ENCODE results near the gene GNAT1.

GNAT1 gene

DNA sequence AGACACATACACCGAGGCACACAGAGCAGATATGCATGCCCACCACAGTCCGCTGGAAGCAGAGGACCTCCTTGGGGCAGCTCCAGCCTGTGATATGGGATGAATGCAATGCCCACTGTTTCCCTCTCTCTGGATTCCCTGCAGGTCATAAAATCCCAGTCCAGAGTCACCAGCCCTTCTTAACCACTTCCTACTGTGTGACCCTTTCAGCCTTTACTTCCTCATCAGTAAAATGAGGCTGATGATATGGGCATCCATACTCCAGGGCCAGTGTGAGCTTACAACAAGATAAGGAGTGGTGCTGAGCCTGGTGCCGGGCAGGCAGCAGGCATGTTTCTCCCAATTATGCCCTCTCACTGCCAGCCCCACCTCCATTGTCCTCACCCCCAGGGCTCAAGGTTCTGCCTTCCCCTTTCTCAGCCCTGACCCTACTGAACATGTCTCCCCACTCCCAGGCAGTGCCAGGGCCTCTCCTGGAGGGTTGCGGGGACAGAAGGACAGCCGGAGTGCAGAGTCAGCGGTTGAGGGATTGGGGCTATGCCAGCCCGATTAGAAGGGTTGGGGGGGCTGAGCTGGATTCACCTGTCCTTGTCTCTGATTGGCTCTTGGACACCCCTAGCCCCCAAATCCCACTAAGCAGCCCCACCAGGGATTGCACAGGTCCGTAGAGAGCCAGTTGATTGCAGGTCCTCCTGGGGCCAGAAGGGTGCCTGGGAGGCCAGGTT is at the start of gene GNAT1:
GNAT1 (plus strand) TSS at position 675 of the 725 bp plus-strand sequence. CDS start 116 bp downstream, outside the sequence.
- DNase-seq = no peak

DNA sequence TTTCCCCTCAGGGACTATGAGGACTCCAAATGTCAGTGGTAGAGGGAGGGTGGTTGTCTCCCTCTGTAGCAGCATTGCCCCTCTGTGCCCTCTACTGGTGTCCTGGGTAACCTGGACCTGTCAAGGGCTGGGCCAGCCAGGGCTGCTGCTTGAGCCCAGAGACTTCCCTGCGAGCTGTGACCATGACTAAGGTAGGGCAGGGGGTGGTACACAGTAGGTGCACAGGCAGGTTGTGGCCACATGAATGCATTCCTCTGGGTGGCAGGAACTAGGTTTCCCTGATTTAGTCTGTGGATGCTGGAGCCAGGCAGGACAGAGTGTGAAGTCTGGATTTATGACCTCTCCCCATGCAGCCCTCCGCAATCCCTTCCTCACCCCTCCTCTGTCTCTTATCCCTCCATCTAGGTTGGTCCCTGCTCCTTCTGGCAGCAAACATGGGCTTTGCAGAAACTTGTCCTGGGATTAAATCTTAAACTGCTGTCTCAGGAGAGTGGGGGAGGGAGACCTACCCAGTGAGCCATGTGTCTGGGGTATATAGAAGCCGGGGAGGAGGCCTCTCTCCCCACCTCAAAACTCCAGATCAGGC is 45.0 kb upstream of the GNAT1 start:
- no peak for DNase-seq

DNA sequence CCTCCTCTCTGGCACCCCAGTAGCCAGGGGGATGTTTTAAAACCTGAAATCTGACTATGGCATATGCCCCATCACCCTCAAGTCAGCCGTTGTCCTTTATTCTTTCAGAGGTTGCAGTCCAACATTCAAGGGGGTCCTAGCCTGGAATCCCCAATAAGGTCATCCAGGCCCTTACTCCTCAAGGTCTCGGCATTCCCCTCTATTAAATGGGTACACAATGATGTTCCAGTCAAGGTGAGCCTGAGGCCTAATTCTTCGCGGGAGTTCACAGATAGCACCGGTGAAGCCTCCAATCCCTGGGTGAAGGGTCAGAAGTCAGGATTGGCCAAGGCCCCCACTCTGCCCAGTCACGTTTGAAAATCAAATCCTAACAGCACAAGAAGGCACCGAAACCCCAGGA is 44.4 kb upstream of the GNAT1 start:
- DNase-seq = no peak

DNA sequence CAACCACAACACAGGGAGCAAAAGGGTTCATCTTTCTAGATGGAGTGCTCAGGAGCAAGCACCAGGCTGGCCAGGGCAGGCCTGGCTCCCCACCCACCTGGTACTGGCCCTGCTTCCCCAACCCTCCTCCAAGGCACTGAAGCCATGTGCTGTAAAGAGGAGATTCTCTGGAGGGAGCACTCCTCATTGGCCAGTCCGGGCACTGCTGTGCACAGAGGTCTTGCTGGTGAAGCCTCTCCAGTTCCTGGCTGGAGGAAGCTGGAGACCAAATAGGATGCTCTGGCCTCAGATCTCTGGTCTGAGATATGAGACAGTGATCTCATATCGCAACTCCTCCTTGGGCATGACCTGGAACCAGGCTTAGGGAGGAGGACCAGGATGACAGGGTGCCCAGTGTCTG is 44.0 kb upstream of the GNAT1 start:
- DNase-seq = no peak

DNA sequence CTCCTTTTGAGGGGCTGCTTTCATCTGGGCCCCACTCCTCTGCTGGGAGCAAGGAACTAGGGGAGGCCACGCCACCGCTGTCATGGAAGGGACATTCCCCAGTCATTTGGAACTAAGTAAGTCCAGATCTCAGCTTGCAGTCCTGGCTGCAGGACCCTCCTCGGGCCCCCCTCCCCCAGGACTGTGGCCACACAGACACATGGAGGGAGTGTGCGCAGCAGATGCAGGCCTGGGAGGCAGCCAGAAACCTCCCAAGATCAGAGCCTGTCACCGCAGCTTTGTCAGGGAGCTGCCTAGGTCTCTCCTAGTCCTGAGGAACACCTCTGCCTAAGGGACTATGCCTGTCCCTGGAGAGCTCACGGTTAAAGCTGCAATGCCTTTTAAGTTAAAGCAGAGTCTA is 43.5 kb upstream of the GNAT1 start:
- peak; percentile 69 for DNase-seq

DNA sequence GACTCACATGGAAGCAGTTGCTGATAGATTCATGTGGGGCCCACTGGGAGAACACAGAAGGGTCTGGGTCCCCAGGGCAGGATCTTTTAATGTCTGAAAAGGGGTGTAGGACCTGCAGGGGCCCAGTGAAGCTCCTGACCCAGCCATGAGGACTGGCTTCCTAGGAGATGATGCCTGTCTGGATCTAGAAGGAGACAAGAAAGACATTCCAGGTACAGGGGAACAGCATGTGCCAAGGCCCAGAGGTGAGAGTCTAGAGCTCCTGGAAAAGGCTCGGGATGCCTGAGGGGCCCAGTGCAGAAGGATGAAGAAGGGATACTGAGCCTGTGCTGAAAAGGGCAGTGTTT is 41.0 kb upstream of the GNAT1 start:
- no peak for DNase-seq

DNA sequence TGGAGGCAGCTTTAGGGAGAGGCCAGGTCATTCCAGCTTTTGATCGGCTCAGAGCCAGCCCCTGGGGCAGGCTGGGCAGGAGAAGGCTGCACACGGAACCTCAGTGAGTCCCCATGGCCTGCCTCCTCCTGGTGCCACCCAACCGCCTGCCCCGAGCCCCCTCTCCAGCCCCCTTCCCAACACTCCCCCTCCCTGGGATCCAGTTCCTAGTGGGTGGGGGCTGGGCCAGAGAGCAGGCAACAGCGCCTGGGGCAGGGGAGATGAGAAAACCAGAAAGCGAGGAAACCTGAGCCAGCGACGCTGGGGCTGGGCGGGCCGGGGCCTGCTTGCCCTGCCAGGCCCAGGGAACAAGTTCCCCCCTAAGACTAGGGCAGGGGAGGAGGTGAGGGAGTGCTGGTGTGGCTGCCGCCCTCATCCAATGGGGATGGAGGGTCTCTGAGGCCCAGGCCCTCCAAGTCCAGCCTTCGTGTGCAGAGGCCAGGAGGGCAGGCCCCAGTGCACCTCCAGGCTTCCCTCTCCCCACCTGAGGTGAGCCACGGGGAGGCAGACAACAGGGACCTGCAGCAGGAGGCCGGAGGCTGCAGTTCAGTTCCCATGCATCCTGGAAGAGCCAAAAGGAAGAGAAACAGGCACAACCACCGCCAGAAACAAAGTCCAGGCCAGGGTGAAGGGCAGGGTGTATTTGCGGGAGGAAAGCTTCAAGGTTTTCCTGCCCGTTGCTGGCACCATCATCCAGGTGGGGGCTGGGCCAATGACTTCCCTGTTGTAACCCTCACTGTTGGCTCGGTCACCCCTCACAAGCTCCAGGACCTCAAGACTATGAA is 40.3 kb upstream of the GNAT1 start:
- DNase-seq = peak; percentile 88

DNA sequence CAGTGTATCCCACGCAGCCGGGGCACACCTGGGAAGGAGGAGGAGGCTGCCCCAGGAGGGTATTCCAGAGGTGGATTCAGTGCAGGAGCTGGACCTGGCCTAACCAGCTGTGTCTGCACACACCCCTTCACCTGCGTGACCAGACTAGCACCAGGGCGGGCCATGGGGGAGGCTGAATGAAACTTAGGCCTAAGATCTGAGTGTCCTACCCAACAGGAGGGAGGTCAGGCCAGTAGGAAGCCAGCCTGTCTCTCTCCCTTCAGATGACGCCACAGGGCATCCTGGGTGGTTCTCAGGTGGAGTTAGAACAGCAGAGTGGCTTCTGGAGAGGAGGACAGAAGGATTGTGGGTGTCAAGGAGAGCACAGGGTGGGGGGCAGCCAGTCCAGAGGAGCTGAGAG is 39.7 kb upstream of the GNAT1 start:
- DNase-seq = no peak

DNA sequence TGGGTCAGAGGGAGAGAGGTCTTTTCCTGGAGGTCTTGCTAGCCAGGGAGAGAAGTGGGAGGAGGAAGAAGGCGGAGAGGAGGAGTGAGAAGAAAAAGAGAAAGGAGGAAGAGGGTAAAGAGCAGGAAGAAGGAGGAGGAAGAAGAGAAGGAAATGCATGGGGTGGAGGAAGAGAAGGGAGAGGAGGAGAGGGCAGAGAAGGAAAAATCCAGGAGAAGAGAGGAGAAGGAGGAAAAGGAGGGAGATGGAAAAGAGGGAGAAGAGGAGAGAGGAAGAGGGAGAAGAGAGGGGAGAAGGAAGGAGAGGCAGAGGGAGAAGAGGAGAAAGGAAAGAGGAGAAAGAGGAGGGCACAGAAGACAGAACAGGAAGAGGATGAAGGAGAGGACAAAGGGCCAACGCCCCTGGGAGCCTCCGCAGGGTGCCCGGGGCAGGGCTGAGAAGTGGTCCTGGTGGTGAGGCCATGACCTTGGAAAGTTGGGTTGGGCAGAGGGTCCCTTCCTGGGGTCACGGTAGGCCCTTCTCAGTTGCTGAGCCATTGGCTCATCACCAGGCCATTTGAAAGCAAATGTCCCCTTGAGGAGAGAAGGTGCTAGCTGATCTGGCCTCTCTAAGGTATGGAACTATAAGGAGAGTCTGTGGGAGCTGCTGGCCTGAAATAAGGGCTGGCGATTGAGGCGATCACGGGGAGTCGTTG is 37.5 kb upstream of the GNAT1 start:
- DNase-seq = no peak

DNA sequence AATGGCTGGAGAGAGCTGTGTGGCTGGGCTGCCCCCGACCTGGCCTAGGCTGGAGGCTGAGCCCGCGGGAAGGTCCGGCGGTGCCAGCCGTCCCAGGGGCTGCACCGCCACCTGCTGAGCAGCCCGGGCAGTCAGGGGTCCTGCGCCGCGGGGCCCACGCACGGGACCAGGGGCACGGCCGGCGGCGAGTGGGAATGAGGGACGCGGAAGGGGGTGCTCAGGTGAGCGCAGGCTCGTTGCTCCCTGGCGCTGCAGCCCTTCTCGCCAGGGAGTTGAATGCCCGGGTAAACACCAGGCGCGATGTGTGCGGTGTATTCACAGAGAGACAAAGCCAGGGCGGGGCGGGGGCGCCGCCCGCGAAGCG is 37.0 kb upstream of the GNAT1 start:
- peak; percentile 75 for DNase-seq

DNA sequence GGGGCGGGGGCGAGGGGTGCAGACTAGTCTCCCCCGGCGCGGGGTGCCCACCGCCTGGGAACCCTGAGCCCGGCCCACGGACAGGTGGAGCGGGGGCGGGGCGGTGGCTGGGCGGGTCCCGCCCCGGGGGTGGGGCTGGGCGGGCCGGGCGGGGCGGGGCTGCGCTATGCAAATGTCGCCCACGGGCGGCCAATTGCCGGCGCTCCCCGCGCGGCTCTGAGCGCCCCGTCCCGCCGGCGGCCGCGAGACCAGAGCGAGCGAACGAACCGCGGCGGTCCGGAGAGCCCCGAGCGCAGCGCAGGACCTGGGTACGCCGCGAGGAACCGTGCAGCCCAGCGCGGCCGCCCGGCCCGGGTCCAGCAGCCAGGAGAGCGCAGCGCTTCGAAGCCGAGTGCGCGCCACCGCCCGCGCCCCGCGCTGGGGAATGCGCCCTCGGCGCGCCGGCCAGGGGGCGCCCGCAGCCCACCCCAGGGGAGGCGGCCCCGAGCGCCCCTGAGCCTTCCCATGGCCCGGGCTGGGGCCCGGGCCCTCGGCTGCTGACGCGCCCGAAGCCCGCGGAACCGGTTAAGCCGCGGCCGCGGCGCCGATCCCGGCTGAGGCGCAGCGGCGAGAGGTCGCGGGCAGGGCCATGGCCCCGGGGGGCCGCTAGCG is 36.4 kb upstream of the GNAT1 start, which contains the start of gene SEMA3F:
SEMA3F (plus strand) TSS at position 485 of the 651 bp plus-strand sequence. CDS start 4,299 bp downstream, outside the sequence.
- peak; percentile 82 for DNase-seq

DNA sequence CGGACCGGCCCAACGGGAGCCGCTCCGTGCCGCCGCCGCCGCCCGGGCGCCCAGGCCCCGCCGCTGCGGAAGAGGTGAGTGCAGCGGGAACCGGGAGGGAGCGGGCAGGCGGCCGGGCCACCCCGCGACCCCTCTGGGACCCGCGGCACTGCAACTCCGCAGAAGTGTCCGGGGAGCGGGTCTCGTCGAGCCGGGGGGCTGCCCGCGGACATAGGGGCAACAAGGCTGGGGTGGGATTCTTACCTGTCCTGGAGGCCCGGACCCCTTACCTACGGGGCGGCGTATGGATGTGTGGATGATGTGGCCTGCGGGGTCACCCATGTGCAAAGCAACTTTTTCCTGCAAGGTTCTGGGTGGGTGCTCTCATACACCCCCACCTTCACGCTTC is 35.9 kb upstream of the GNAT1 start:
- DNase-seq = no peak

DNA sequence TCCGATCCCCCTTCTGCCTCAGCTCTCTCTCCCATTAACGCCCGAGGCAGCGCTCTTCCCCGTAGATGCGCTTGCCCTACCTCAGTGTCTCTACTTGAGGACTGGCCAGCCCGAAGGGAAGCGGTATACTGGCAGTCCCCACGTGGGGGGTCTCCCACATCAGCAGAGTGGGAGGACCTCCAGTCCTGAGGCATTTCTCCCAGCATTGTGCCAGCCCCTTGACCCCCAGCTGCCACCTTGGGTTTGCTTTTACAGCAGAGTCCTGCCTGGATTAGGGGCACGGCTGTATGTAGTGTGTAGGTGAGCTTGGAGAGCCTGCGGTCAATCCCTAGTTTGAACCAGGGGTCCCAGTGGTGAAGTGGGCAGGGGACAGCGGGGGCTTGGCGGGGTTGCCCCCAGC is 35.5 kb upstream of the GNAT1 start:
- peak; percentile 77 for DNase-seq

DNA sequence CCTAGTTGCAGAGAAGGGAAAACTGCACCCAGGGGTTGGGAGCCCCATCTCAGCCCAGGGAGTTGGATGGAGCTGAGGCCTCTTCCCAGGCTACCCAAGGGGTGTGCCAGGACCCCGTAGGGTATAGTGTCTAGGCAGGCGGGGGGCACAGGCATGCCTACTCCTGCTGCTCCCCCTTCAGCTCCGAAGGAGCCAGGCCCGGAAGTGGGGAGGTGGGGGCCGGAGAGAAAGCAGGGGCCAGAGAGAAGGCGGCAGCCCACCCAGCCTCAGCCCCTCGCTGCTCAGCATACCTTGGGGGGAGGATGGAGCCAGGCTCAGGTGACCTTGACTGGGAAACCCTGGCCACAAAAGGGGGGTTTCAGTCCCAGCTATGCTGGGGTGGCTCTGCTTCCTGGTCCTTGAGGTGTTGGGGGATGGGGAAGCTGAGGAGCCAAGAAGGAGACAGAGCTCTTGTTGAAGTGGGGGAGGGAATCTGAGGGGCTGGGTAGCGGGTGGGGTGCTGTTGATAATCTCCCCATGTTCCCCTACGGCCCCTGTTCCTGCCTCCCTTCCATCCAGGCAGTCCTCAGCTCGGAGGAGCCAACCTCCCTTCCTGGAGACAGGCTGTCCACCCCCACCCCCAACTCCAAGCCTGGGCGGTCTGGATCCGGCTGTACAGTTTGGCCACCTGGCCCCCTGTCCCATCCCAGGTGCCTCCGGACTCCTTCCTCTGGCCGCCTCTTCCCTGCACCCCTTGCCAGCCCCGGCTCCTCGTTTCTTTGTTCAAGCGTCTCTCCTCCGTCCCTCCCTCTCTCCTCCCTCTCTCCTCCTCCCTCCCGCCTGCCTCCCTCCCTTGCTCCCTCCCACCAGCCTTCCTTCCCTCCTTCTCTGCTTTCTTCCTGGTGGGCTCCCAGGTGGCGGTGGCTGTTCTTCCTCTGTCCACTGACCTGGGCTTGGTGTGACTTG is 34.6 kb upstream of the GNAT1 start:
- DNase-seq = peak; percentile 84

DNA sequence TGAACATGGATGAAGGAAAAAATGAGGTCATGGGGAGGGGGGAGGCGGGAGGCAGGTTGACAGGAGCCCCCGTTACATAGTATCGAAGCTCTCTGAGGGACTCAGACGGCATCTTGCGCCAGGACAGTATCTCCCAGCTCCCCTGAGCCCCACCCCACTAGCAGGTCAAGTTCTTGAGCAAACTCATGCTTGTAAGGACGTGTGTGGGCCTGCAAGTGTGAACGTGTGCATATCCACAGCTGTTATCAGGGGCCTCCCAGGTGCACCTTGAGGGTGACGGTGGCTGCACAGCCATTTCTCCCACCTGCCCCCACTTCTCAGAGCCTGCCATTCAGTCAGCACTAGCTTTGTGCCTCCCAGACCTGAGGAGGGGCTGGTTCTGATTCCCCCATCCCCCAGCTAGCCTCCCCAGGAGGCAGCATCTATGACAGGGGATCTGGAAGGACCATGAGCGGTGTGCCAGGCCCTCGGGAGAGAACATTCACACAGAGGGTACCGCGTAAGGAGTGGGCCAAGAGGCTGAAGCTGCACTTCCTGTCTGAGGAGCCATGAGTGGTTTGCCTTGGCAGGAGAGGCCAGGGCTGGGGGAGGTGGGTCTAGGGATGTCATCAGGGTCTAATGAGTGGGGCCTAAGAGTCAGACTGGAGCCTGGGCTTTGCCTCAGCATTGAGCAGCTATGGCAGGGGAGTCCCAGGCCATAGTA is 33.4 kb upstream of the GNAT1 start:
- DNase-seq = peak; percentile 41

DNA sequence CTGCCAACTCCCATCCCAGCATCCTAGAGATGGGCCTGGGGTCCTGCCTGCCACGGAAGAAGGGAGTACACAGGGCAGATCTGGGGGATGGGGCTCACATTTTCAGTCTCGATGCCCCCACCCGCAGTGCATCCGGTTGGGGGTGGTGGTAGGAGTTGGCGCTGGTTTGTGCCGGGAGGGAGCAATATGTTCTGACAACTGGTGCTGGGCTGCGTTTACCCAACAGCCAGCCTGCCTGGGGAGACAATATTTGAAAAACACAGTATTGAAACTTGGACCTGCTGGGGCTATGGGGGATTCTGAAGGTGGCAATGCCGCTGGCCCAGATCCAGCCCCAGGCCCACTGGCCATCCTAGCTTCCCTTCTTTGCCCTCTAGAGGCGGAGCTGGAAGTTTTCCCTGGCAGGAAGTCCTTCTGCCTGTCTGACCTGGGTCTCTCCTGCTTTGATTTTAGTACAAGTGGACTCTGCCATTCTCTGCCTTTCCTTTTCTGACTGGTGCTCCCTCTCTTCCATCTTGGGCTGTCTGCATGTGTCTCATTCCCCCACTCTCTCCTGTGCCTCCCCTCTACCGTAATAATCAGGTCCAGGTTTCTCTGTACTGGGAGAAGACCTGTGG is 32.8 kb upstream of the GNAT1 start:
- no peak for DNase-seq

DNA sequence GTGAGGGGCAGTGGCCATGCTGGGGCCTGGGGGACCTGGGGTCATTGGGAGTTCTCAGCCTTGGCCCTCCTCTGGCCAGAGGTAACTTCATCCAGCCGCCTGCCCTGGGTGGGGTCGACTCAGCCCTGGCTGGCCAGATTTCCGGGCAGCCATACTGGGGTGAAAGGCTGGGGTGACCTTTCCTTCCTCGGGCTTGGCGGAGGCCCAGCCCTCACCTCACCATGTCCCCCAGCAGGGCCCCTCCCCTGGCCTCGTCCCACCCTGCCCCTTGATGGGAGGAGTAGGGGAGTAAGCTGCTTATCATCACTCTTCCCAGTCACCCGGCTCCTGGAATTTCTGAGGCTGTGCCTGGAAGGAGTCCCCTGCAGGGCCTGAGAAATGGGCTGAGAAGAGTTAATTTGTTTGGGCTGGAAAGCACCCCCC is 30.8 kb upstream of the GNAT1 start:
- no peak for DNase-seq

DNA sequence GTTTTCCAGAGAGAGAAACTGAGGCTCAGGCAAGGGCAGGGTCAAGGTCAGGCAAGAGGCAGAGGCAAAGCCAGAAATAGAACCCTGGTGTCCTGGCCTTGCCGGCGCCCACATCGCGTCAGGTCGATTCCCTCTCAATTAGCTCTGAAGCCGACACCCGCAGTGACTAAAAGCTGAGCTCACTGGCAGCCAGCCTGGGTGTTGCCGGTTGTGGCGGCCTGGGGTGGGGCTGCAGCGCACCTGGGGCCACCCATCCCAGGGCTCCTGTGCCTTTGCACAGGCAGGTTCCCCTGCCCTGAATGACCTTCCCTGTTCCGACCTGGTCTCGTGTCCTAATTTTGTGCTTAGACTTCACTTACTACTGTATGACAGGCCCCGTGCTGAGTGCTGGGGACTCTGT is 30.1 kb upstream of the GNAT1 start:
- no peak for DNase-seq

DNA sequence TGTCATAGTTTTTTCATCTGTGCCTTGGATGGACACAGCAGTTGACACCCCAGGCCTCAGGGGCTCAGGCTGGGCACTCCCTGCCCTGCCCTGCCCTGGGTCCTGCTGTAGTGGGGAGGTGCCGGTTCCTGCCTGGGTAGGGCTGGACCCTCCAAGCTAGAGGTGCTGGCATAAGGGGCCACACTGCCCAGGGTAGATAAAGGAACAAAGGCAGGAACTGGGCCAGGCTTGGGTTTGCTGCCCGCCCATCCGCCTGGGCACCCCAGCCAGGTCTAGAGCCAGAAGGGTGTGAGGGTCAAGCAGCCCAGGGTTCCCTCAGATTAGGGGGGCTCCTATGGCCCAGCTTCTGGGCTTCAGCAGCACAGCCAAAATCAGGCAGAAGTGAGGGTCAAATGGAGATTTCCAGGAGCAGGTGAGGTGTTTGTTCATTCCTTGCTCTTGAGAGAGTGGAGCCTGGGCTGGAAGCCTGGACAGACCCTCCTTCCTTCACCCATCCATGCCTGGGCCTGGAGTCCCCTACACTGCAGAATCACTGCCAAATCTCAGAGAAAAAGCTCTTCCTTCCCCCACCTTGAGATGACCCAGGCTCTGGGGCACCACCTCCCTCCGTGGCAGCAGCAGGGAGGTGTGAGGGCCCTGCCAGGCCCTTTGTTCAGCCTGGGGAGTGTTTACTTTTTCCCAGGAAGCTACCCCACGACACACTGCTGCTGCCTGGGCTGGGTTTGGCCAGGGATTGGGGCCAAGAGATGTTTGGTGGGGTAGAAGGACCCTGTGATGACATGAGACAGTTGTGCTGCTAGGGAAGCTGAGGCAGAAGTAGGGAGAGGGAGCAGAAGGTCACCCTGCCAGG is 29.2 kb upstream of the GNAT1 start:
- no peak for DNase-seq
